ENCODE results near the gene TBCA. TPM values are rescaled to one million over a fixed set of nuclear protein-coding genes. Genes with fewer than 3 reads are reported as not detected.

The TBCA gene
- total and polyA plus RNA-seq, 2 donors from 2014 or later, result 124 to 407 TPM

GRCh38 chr5:77777281-77777892 is 1.2 kb upstream of the TBCA start:
- H3K9me3 ChIP-seq (ENCODE audit: control insufficient read depth in 2 of 3, insufficient read depth in 1 of 3, low read length in 3 of 3), result no peaks in the 10 kb centered on the region
- H3K9ac ChIP-seq (ENCODE audit: low read length in 3 of 3), result no peak overlapping the region
- intact Hi-C loops (cut with DNase I), result no loop called here
- no peak overlapping the region for H3K4me3 ChIP-seq (ENCODE audit: low read length in 3 of 3)
- peaks cover 6 to 18% (median 12%) of the 10 kb centered on the region in 3 donors for H3K4me1 ChIP-seq (ENCODE audit: control insufficient read depth in 2 of 3, insufficient read depth in 2 of 3, low read depth in 1 of 3, low read length in 3 of 3)
- DNase-seq (no peak), FAIRE-seq (no peak)
- no peaks in the 10 kb centered on the region for H3K27me3 ChIP-seq (ENCODE audit: control insufficient read depth, insufficient read depth, low read length)
- no peak for TF ChIP-seq CTCF (IDR thresholded peaks at IDR 0.05; ENCODE audit: borderline replicate concordance, extremely low read depth, insufficient read depth)
- H3K27ac ChIP-seq (ENCODE audit: low read depth in 2 of 2, low read length in 2 of 2), result no peak overlapping the region
- no peaks in the 10 kb centered on the region for H3K36me3 ChIP-seq (ENCODE audit: control insufficient read depth in 2 of 3, insufficient read depth in 3 of 3, low read length in 3 of 3)

GRCh38 chr5:77776554-77777206 is 541 bp upstream of the TBCA start:
- no peak for TF ChIP-seq CTCF (IDR thresholded peaks at IDR 0.05; ENCODE audit: borderline replicate concordance, extremely low read depth, insufficient read depth)
- peaks cover 6 to 18% (median 12%) of the 10 kb centered on the region in 3 donors for H3K4me1 ChIP-seq (ENCODE audit: control insufficient read depth in 2 of 3, insufficient read depth in 2 of 3, low read depth in 1 of 3, low read length in 3 of 3)
- no peaks in the 10 kb centered on the region for H3K9me3 ChIP-seq (ENCODE audit: control insufficient read depth in 2 of 3, insufficient read depth in 1 of 3, low read length in 3 of 3)
- peak overlapping the region in 1 of 2 donors; percentile 50 for H3K27ac ChIP-seq (ENCODE audit: low read depth in 2 of 2, low read length in 2 of 2)
- FAIRE-seq (no peak), DNase-seq (no peak)
- intact Hi-C loops (cut with DNase I), result no loop called here
- H3K36me3 ChIP-seq (ENCODE audit: control insufficient read depth in 2 of 3, insufficient read depth in 3 of 3, low read length in 3 of 3), result no peaks in the 10 kb centered on the region
- H3K4me3 ChIP-seq (ENCODE audit: low read length in 3 of 3), result peak overlapping the region; percentile 73 to 95 (median 90)
- no peaks in the 10 kb centered on the region for H3K27me3 ChIP-seq (ENCODE audit: control insufficient read depth, insufficient read depth, low read length)
- H3K9ac ChIP-seq (ENCODE audit: low read length in 3 of 3), result peak overlapping the region; percentile 71 to 96 (median 81)

- H3K4me3 ChIP-seq (ENCODE audit: low read length in 3 of 3), result peak overlapping the region; percentile 73 to 95 (median 82)
- H3K9ac ChIP-seq (ENCODE audit: low read length in 3 of 3), result peak overlapping the region; percentile 79 to 96 (median 85)
- FAIRE-seq, result no peak
- no peaks in the 10 kb centered on the region for H3K9me3 ChIP-seq (ENCODE audit: control insufficient read depth in 2 of 3, insufficient read depth in 1 of 3, low read length in 3 of 3)
- peaks cover 6 to 18% (median 12%) of the 10 kb centered on the region in 3 donors for H3K4me1 ChIP-seq (ENCODE audit: control insufficient read depth in 2 of 3, insufficient read depth in 2 of 3, low read depth in 1 of 3, low read length in 3 of 3)
- H3K36me3 ChIP-seq (ENCODE audit: control insufficient read depth in 2 of 3, insufficient read depth in 3 of 3, low read length in 3 of 3), result peaks cover 0 to under 1% (median 0%) of the 10 kb centered on the region in 3 donors
- TF ChIP-seq CTCF (IDR thresholded peaks at IDR 0.05; ENCODE audit: borderline replicate concordance, extremely low read depth, insufficient read depth), result no peak
- intact Hi-C loops (cut with DNase I), result no loop called here
- peak overlapping the region; percentile 90 to 95 for H3K27ac ChIP-seq (ENCODE audit: low read depth in 2 of 2, low read length in 2 of 2)
- peak in 2 of 5 donors; percentile 18 to 20 for DNase-seq
- no peaks in the 10 kb centered on the region for H3K27me3 ChIP-seq (ENCODE audit: control insufficient read depth, insufficient read depth, low read length)
These were observed 954 bp downstream of the TBCA start for GRCh38 chr5:77774981-77775789.
